T-cell (primary cell): ENCODE measurements around the gene TENM4. TPM values are rescaled to one million over a fixed set of nuclear protein-coding genes. Genes with fewer than 3 reads are reported as not detected.

Source experiments
- ATAC-seq, 4 experiments: fragments of 200-7000 bp in 3 of 4; fragments of 150-1000 bp in 1 of 4; cut with Tn5 transposase; replicated peaks in 1 of 4; 1 replicate in 3 of 4; 2 replicates in 1 of 4; pipeline ENCODE4 v1.10.0; 2021; ENCODE audit warnings: moderate library complexity in 3 of 4, mild to moderate bottlenecking in 2 of 4, moderate number of reproducible peaks in 1 of 4
- CTCF ChIA-PET, 2 donors: fragments of 300-600 bp; sonication (Branson Sonifier 250); formaldehyde crosslinking; loops; one replicate each; lab custom pipeline; 2022; ENCODE audit warnings: antibody characterized with exemption in 2 of 2; lab: Charles Lee
- POLR2A ChIA-PET, 2 donors: fragments of 300-600 bp; sonication (Branson Sonifier 250); formaldehyde crosslinking; loops; one replicate each; lab custom pipeline; 2022; ENCODE audit warnings: antibody characterized with exemption in 2 of 2; lab: Charles Lee
- DNase-seq, 35 experiments: peaks; one replicate each; pipeline versions ENCODE4 v3.0.0 to v3.0.0-alpha.2; 2013 to 2023
- H3K27ac ChIP-seq: one replicate; pipeline ENCODE4 v1.5.1; 2013; ENCODE audit warnings: low read length
- H3K27me3 ChIP-seq, 2 experiments: replicated peaks in 1 of 2; 1 replicate in 1 of 2; 2 replicates in 1 of 2; pipeline versions ENCODE4 v1.6.1 to v1.7.0; 2013; ENCODE audit warnings: low read length in 1 of 2, mixed read lengths in 1 of 2; ENCODE audit not compliant: control insufficient read depth in 2 of 2, insufficient read depth in 2 of 2; ENCODE audit errors: extremely low read depth in 1 of 2
- H3K36me3 ChIP-seq, 2 donors: 1 replicate in 1 of 2; 2 replicates in 1 of 2; pipeline versions ENCODE4 v1.6.1 to v1.7.0; 2013; ENCODE audit warnings: low read length in 1 of 2; ENCODE audit not compliant: control insufficient read depth in 2 of 2, insufficient read depth in 1 of 2; ENCODE audit errors: extremely low read depth in 1 of 2
- H3K4me1 ChIP-seq, 2 experiments: 1 replicate in 1 of 2; 2 replicates in 1 of 2; pipeline versions ENCODE4 v1.6.1 to v1.7.0; 2013; ENCODE audit warnings: low read length in 2 of 2, mixed read lengths in 1 of 2; ENCODE audit not compliant: insufficient read depth in 2 of 2, control insufficient read depth in 1 of 2; ENCODE audit errors: extremely low read depth in 1 of 2
- H3K4me3 ChIP-seq, 2 donors: 1 replicate in 1 of 2; 2 replicates in 1 of 2; pipeline versions ENCODE4 v1.5.1 to v1.7.0; 2013; ENCODE audit warnings: mild to moderate bottlenecking in 2 of 2, low read length in 1 of 2, moderate library complexity in 1 of 2; ENCODE audit not compliant: control insufficient read depth in 1 of 2; ENCODE audit errors: extremely low read depth in 1 of 2
- H3K9me3 ChIP-seq: 2 replicates; pipeline ENCODE4 v1.7.0; 2013
- H3K27ac Mint-ChIP-seq, 2 donors: one replicate each; pipeline ENCODE4 v1.8.0; 2020 to 2021; ENCODE audit warnings: mild to moderate bottlenecking in 2 of 2, mixed read lengths in 2 of 2
- H3K27me3 Mint-ChIP-seq, 2 donors: one replicate each; pipeline ENCODE4 v1.8.0; 2021 to 2022; ENCODE audit warnings: mixed read lengths in 2 of 2
- H3K36me3 Mint-ChIP-seq: one replicate; pipeline ENCODE4 v1.8.0; 2021; ENCODE audit warnings: mixed read lengths
- H3K4me1 Mint-ChIP-seq, 3 donors: one replicate each; pipeline ENCODE4 v1.8.0; 2020 to 2022; ENCODE audit warnings: mixed read lengths in 3 of 3, mild to moderate bottlenecking in 1 of 3
- H3K4me3 Mint-ChIP-seq, 3 donors: one replicate each; pipeline ENCODE4 v1.8.0; 2020 to 2022; ENCODE audit warnings: mild to moderate bottlenecking in 3 of 3, mixed read lengths in 3 of 3, moderate library complexity in 3 of 3
- H3K9me3 Mint-ChIP-seq, 3 donors: one replicate each; pipeline ENCODE4 v1.8.0; 2020 to 2022; ENCODE audit warnings: mixed read lengths in 3 of 3
- whole genome bisulfite sequencing: methylation state at CpG from one replicate; pipeline ENCODE4 v1.1.5; 2013; ENCODE audit warnings: missing lambda C conversion rate; ENCODE audit not compliant: insufficient coverage; 5-methylcytosine and 5-hydroxymethylcytosine counted together
- total RNA-seq, 35 experiments: library from RNA in 6 of 35; stranded (reverse) in 6 of 35; fragments of 120-200 nt in 1 of 35; gene quantifications; one replicate each; pipeline versions ENCODE4 v1.2.1 to v1.2.4 and lab custom pipeline; 2013 to 2026

TENM4 gene
- total RNA-seq, 5 donors from 2014 or later (not counting 1 experiment from before 2014, with no cell fraction given), result 0.03 to 0.35 (median 0.03) TPM; not detected in 2

GRCh38 chr11:79084382-79084781 is 356.4 kb downstream of the TENM4 start:
- no peak overlapping the region for H3K4me3 Mint-ChIP-seq

GRCh38 chr11:79083352-79083751 is 357.5 kb downstream of the TENM4 start:
- Histone ChIP-seq H3K27ac (no peak overlapping the region), H3K4me1 (no peaks in the 10 kb centered on the region), H3K9me3 (no peaks in the 10 kb centered on the region), H3K27me3 (peaks cover 0 to 6% of the 10 kb centered on the region in 2 experiments), H3K4me3 (no peak overlapping the region), H3K36me3 (no peaks in the 10 kb centered on the region)
- no peaks in the 10 kb centered on the region for H3K9me3 Mint-ChIP-seq
- no peaks in the 10 kb centered on the region for H3K4me1 Mint-ChIP-seq
- POLR2A ChIA-PET, result no interaction called here
- H3K36me3 Mint-ChIP-seq, result no peaks in the 10 kb centered on the region
- H3K27me3 Mint-ChIP-seq, result no peaks in the 10 kb centered on the region
- WGBS, result no CpG with 5 or more reads among the region's 6 CpGs
- H3K4me3 Mint-ChIP-seq, result no peak overlapping the region
- H3K27ac Mint-ChIP-seq, result no peak overlapping the region
- no peak for ATAC-seq
- no peak for DNase-seq
- CTCF ChIA-PET, result no interaction called here

More at GRCh38 chr11:79084382-79084781, 356.4 kb downstream of the TENM4 start:
- ATAC-seq (no peak), DNase-seq (no peak)
- Histone ChIP-seq H3K4me1 (no peaks in the 10 kb centered on the region), H3K36me3 (no peaks in the 10 kb centered on the region), H3K27me3 (peaks cover 0 to 6% of the 10 kb centered on the region in 2 experiments), H3K4me3 (no peak overlapping the region), H3K9me3 (no peaks in the 10 kb centered on the region), H3K27ac (no peak overlapping the region)
- POLR2A ChIA-PET, result no interaction called here
- H3K9me3 Mint-ChIP-seq, result no peaks in the 10 kb centered on the region
- no peaks in the 10 kb centered on the region for H3K27me3 Mint-ChIP-seq
- CTCF ChIA-PET, result no interaction called here
- H3K36me3 Mint-ChIP-seq, result no peaks in the 10 kb centered on the region
- H3K4me1 Mint-ChIP-seq, result no peaks in the 10 kb centered on the region
- H3K27ac Mint-ChIP-seq, result no peak overlapping the region
- WGBS, result 100% methylated on average over 2 of the region's 5 CpGs

DNA sequence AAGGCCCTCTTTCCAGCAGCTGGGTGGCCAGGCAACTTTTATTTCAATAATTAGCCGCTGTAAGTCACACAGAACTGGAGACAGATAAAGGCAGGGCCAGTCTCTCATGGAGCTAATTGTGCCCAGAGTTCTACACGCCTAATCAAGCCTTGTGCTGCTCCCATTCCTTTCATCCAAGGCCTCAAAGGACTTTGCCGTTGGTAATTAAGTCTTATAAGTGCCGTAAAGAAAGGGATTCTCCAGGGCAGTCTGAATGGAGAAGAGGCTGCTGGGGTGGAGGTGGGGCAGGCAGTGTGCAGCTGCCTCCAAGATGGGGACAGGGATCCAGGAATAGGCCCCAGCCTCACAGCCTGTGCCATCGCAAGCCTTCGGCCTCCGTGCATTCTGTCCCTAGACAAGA is 357.9 kb downstream of the TENM4 start:
- no peak for DNase-seq
- ATAC-seq, result no peak
- Histone ChIP-seq H3K4me3 (no peak overlapping the region), H3K9me3 (no peaks in the 10 kb centered on the region), H3K36me3 (no peaks in the 10 kb centered on the region), H3K27ac (no peak overlapping the region), H3K27me3 (peaks cover 0 to 7% of the 10 kb centered on the region in 2 experiments), H3K4me1 (no peaks in the 10 kb centered on the region)
- H3K36me3 Mint-ChIP-seq, result no peaks in the 10 kb centered on the region
- H3K27me3 Mint-ChIP-seq, result no peaks in the 10 kb centered on the region
- no peaks in the 10 kb centered on the region for H3K9me3 Mint-ChIP-seq
- ChIA-PET CTCF (no interaction called here), POLR2A (no interaction called here)
- no peak overlapping the region for H3K4me3 Mint-ChIP-seq
- H3K4me1 Mint-ChIP-seq, result no peaks in the 10 kb centered on the region
- 93% methylated on average over 3 of the region's 7 CpGs for WGBS
- H3K27ac Mint-ChIP-seq, result no peak overlapping the region

- WGBS, result no CpG with 5 or more reads among the region's 4 CpGs
- H3K9me3 ChIP-seq, result no peaks in the 10 kb centered on the region
- H3K9me3 Mint-ChIP-seq, result no peaks in the 10 kb centered on the region
- ChIA-PET CTCF (no interaction called here), POLR2A (no interaction called here)
- no peak for DNase-seq
- no peak for ATAC-seq
- no peak overlapping the region for H3K27ac ChIP-seq
- H3K27me3 ChIP-seq, result peaks cover 0 to 9% of the 10 kb centered on the region in 2 experiments
- no peaks in the 10 kb centered on the region for H3K36me3 ChIP-seq
- H3K27me3 Mint-ChIP-seq, result no peaks in the 10 kb centered on the region
- no peaks in the 10 kb centered on the region for H3K36me3 Mint-ChIP-seq
- no peak overlapping the region for H3K27ac Mint-ChIP-seq
- no peaks in the 10 kb centered on the region for H3K4me1 Mint-ChIP-seq
- no peaks in the 10 kb centered on the region for H3K4me1 ChIP-seq
- H3K4me3 ChIP-seq, result no peak overlapping the region
- H3K4me3 Mint-ChIP-seq, result no peak overlapping the region
Measured at GRCh38 chr11:79082280-79082679, 358.6 kb downstream of the TENM4 start.

DNA sequence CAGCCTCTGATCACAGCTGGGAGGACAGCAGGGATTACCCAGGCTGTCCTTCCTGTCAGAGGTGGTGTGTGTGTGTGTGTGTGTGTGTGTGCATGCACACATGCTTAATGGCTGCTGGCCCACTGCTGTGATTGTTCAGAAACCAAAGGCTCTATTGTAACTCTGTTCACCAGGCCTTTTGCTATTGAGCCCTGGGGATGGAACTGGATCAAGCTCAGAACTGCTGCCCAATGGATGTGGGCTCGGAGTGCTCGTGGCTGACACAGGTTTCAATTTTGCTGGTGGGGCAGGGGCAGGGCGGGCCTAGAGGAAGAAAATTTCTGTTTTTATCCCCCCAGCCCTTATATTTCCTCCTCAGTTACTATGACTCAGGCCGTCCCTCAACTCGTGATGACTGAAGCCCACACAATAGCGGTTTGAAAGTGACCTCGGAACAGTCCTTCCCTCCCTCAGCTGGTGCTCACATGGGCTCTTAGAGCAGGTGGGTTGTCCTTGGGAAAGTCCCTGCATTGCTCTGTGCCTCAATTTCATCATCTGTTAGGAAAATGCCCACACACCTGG is 359.3 kb downstream of the TENM4 start:
- ATAC-seq (no peak), DNase-seq (no peak)
- no CpG with 5 or more reads among the region's 7 CpGs for WGBS
- H3K27me3 Mint-ChIP-seq, result no peaks in the 10 kb centered on the region
- H3K9me3 ChIP-seq, result no peaks in the 10 kb centered on the region
- H3K4me3 ChIP-seq, result no peak overlapping the region
- no peak overlapping the region for H3K27ac Mint-ChIP-seq
- no peaks in the 10 kb centered on the region for H3K9me3 Mint-ChIP-seq
- ChIA-PET POLR2A (no interaction called here), CTCF (interaction anchor here in 1 of 2 donors (0.6 kb wide), 1 partner anchor 39 kb away, joined by 3 read pairs; no protein-coding TSS in a partner anchor)
- H3K36me3 Mint-ChIP-seq, result no peaks in the 10 kb centered on the region
- H3K4me3 Mint-ChIP-seq, result no peak overlapping the region
- H3K27ac ChIP-seq, result no peak overlapping the region
- H3K4me1 ChIP-seq, result no peaks in the 10 kb centered on the region
- no peaks in the 10 kb centered on the region for H3K4me1 Mint-ChIP-seq
- H3K36me3 ChIP-seq, result no peaks in the 10 kb centered on the region
- H3K27me3 ChIP-seq, result peaks cover 0 to 9% of the 10 kb centered on the region in 2 experiments

DNA sequence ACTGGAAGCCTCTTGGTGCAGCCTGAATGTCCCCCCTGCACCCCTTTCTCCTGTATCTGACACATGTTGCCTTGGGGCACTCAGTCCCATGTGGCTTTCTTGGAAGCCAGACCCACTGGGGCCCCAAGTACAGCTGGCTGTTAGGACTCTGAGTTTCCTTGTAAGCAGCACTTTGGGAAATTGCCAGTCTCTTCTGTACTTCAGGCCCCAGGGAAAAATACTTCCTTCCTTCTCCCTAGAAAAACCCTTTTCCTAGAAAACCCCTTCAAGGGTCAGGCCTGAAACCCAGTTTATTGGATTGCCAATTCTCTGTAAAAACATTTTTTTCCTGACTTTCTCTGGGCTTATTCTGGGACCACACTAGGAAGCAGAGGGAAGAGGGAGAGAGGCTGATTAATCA is 360.3 kb downstream of the TENM4 start:
- Mint-ChIP-seq H3K27ac (no peak overlapping the region), H3K4me1 (no peaks in the 10 kb centered on the region), H3K36me3 (no peaks in the 10 kb centered on the region), H3K27me3 (no peaks in the 10 kb centered on the region), H3K9me3 (no peaks in the 10 kb centered on the region), H3K4me3 (no peak overlapping the region)
- Histone ChIP-seq H3K27ac (no peak overlapping the region), H3K27me3 (peaks cover 0 to 8% of the 10 kb centered on the region in 2 experiments), H3K4me3 (no peak overlapping the region), H3K9me3 (no peaks in the 10 kb centered on the region), H3K4me1 (no peaks in the 10 kb centered on the region), H3K36me3 (no peaks in the 10 kb centered on the region)
- CTCF ChIA-PET, result no interaction called here
- POLR2A ChIA-PET, result no interaction called here
- ATAC-seq (no peak), DNase-seq (no peak)
